H1 (cell line): ENCODE measurements around the gene ELOA. TPM values are rescaled to one million over a fixed set of nuclear protein-coding genes. Genes with fewer than 3 reads are reported as not detected.

Source experiments
- BACH1 ChIP-seq: IDR thresholded peaks from 2 replicates; pipeline ENCODE4 v1.6.1; 2012; ENCODE audit warnings: low read length, improper control_type of control experiment
- JUND ChIP-seq: IDR thresholded peaks from 2 replicates; pipeline ENCODE4 v1.6.1; 2011; ENCODE audit warnings: mild to moderate bottlenecking, improper control_type of control experiment, low read length
- POLR2A ChIP-seq, 2 experiments: IDR thresholded peaks; 1 replicate in 1 of 2; 2 replicates in 1 of 2; pipeline ENCODE4 v1.6.1; 2011; ENCODE audit warnings: low read depth in 2 of 2, low read length in 2 of 2, mild to moderate bottlenecking in 2 of 2; ENCODE audit errors: control extremely low read depth in 1 of 2
- RAD21 ChIP-seq, 2 experiments: IDR thresholded peaks in 1 of 2; conservative IDR thresholded peaks in 1 of 2; 2 replicates each; pipeline ENCODE4 v1.6.1; 2011; ENCODE audit warnings: low read depth in 2 of 2, low read length in 2 of 2, improper control_type of control experiment in 1 of 2, inconsistent platforms in 1 of 2, mild to moderate bottlenecking in 1 of 2, moderate library complexity in 1 of 2
- SIRT6 ChIP-seq: IDR thresholded peaks from one replicate; pipeline ENCODE4 v1.7.1; 2012; ENCODE audit warnings: low read length, inconsistent platforms
- SP4 ChIP-seq: IDR thresholded peaks from 2 replicates; pipeline ENCODE4 v1.6.1; 2012; ENCODE audit warnings: low read length, inconsistent platforms
- TAF1 ChIP-seq: IDR thresholded peaks from 2 replicates; pipeline ENCODE4 v1.6.1; 2011; ENCODE audit warnings: mild to moderate bottlenecking, low read depth, low read length
- USF2 ChIP-seq: IDR thresholded peaks from 2 replicates; pipeline ENCODE4 v1.6.1; 2011; ENCODE audit warnings: low read length, improper control_type of control experiment
- YY1 ChIP-seq: IDR thresholded peaks from 2 replicates; pipeline ENCODE4 v1.6.1; 2011; ENCODE audit warnings: low read depth, mild to moderate bottlenecking, low read length
- polyA plus RNA-seq, 7 experiments: library from polyadenylated mRNA; depleted of rRNA in 3 of 7; stranded (reverse) in 5 of 7; unstranded in 2 of 7; fragments of >200 nt in 5 of 7; fragments of 200-250 nt in 2 of 7; gene quantifications; 1 replicate in 5 of 7; 2 replicates in 1 of 7; 4 replicates in 1 of 7; pipeline versions ENCODE4 v1.2.1 to v1.2.3, GENCODE V29; 2011 to 2013; ENCODE audit warnings: missing spikeins in 2 of 7, mixed read lengths in 2 of 7
- total RNA-seq: library from RNA; stranded (reverse); fragmentation: NEBNext Ultra II Directional; extraction: Animal tissue kit (Norgen Biotek cat#: 25700); gene quantifications from 2 replicates; pipeline ENCODE4 v1.2.1, GENCODE V29; 2021

The ELOA gene
- total and polyA plus RNA-seq, 2 of the 8 experiments (the other 6 are each of a cell fraction or from before 2014, with no cell fraction given) = 15.7 to 61.1 TPM

DNA sequence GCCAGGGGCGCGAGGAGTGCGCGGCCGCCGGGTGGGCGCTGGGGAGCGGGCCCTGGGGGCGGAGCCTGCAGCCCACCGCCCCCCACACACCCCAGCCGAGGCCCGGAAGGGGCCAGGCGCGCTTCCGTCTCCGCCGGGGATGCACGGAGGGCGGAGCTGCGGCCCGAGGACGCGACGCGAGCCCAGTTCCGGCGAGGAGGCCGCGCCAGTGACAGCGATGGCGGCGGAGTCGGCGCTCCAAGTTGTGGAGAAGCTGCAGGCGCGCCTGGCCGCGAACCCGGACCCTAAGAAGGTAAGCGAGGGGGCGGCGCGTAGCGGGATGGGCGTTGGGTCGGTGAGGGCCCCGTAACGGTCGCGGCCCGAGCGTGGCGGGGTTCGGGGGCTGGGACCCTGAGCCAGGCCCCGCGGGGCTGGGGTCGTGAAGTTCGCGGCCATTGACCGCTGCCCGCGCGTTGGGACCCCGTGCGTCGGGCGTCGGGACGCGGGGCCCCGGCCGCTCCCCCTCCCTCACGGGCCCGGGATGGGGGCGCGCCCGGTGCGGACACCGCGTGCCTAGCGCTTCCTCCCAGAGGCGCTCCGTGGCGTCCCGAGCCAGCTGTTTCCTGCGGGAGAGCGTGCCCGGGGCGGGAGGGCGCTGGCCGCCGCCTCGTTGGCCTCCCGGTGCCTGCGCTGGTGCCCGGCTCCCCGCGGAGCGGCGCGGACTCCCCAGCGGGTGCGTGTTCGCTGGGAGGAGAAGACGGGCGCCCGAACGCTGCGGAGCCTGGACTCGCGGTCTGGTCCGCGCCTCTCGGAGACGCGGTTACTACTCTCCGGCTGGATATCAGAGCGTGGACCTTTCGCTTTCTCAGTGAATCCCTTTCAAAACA lies at the start of gene ELOA (continued):
- no peak for TF ChIP-seq USF2
- TF ChIP-seq RAD21 (IDR thresholded peaks at IDR 0.05 in 1 of 2, conservative IDR thresholded peaks at IDR 0.05 in 1 of 2; ENCODE audit: low read depth in 2 of 2, low read length in 2 of 2) = no peak
- no peak for TF ChIP-seq BACH1
- TF ChIP-seq SP4 = no peak
- TF ChIP-seq JUND = no peak
- TF ChIP-seq YY1 = peak; percentile 88
- no peak for TF ChIP-seq SIRT6
- TF ChIP-seq TAF1 = peak; percentile 69; the same call in 1 of the 2 replicates
- peak; percentile 72 to 74; a peak in 2 of 3 replicates for TF ChIP-seq POLR2A (IDR thresholded peaks at IDR 0.05; ENCODE audit: control extremely low read depth in 1 of 2, low read depth in 2 of 2, low read length in 2 of 2)
- TF ChIP-seq, all 59 proteins: peak for 14
